Keratinocyte (primary cell): ENCODE data around the gene PHIP. TPM values are rescaled to one million over a fixed set of nuclear protein-coding genes. Genes with fewer than 3 reads are reported as not detected.
"Not testable (repeated sequence)": the region's sequence is repeated elsewhere in the genome, so short reads cannot be mapped to it uniquely, and the experiment has no call there.

Experiments
- DNase-seq: peaks from one replicate; pipeline ENCODE4 v3.0.0-alpha.2; 2011; ENCODE audit warnings: low read depth, missing footprints, low spot score
- FAIRE-seq: peaks from 2 replicates; lab custom pipeline; 2011; peaks lifted over from hg19 to GRCh38; lab: Jason Lieb, UNC
- H2AFZ ChIP-seq: 2 replicates; pipeline ENCODE4 v1.6.0; 2012; ENCODE audit warnings: low read length, control low read depth, inconsistent platforms; ENCODE audit not compliant: control insufficient read depth
- H3K27ac ChIP-seq: 2 replicates; pipeline ENCODE4 v1.5.1; 2011; ENCODE audit warnings: low read length; ENCODE audit not compliant: control insufficient read depth, insufficient read depth
- H3K27me3 ChIP-seq: 3 replicates; pipeline ENCODE4 v1.6.0; 2011; ENCODE audit warnings: low read length; ENCODE audit not compliant: control insufficient read depth, insufficient read depth; ENCODE audit errors: extremely low read depth
- H3K36me3 ChIP-seq, 2 experiments: 2 replicates in 1 of 2; 3 replicates in 1 of 2; pipeline ENCODE4 v1.5.1; 2011; ENCODE audit warnings: low read length in 2 of 2, mild to moderate bottlenecking in 1 of 2; ENCODE audit not compliant: control insufficient read depth in 2 of 2, insufficient read depth in 2 of 2; ENCODE audit errors: extremely low read depth in 1 of 2
- H3K4me1 ChIP-seq: 3 replicates; pipeline ENCODE4 v1.5.1; 2011; ENCODE audit warnings: low read length; ENCODE audit not compliant: control insufficient read depth, insufficient read depth; ENCODE audit errors: extremely low read depth
- H3K4me2 ChIP-seq: 3 replicates; pipeline ENCODE4 v1.6.0; 2011; ENCODE audit warnings: low read depth, low read length; ENCODE audit not compliant: control insufficient read depth, insufficient read depth; ENCODE audit errors: extremely low read depth
- H3K4me3 ChIP-seq, 3 experiments: fragments of 200-600 bp in 1 of 3; sonication (generic) in 1 of 3; 2 replicates in 2 of 3; 3 replicates in 1 of 3; pipeline ENCODE4 v1.5.1; 2011 to 2016; ENCODE audit warnings: low read length in 3 of 3, mild to moderate bottlenecking in 3 of 3, control low read depth in 2 of 3, inconsistent platforms in 1 of 3, low read depth in 1 of 3, mixed read lengths in 1 of 3, mixed run types in 1 of 3, moderate library complexity in 1 of 3; ENCODE audit not compliant: control insufficient read depth in 2 of 3, insufficient read depth in 2 of 3; ENCODE audit errors: extremely low read depth in 1 of 3
- H3K79me2 ChIP-seq: 2 replicates; pipeline ENCODE4 v1.6.0; 2012; ENCODE audit warnings: low read length; ENCODE audit not compliant: control insufficient read depth, insufficient read depth
- H3K9ac ChIP-seq: 3 replicates; pipeline ENCODE4 v1.6.0; 2011; ENCODE audit warnings: low read length; ENCODE audit not compliant: control insufficient read depth, insufficient read depth; ENCODE audit errors: extremely low read depth
- H3K9me1 ChIP-seq: 3 replicates; pipeline ENCODE4 v1.6.0; 2011; ENCODE audit warnings: low read length; ENCODE audit not compliant: control insufficient read depth, insufficient read depth; ENCODE audit errors: extremely low read depth
- H3K9me3 ChIP-seq: 2 replicates; pipeline ENCODE4 v1.5.1; 2012; ENCODE audit warnings: low read depth, low read length; ENCODE audit not compliant: control insufficient read depth
- H4K20me1 ChIP-seq: 3 replicates; pipeline ENCODE4 v1.6.0; 2011; ENCODE audit warnings: low read length; ENCODE audit not compliant: control insufficient read depth, insufficient read depth; ENCODE audit errors: extremely low read depth
- dilution Hi-C: fragments of 300-500 bp; cut with MboI; formaldehyde crosslinking; loops from one replicate; pipeline ENCODE4 v1.7.0; 2020; ENCODE audit warnings: low sequenced_read_pairs; ENCODE audit not compliant: extremely low pct_ligation_motif_present
- polyA plus RNA-seq, 5 experiments: library from polyadenylated mRNA; depleted of rRNA in 3 of 5; stranded (reverse) in 3 of 5; stranded (forward) in 1 of 5; unstranded in 1 of 5; fragments of >200 nt; gene quantifications; 1 replicate in 1 of 5; 2 replicates in 3 of 5; 3 replicates in 1 of 5; pipeline versions ENCODE4 v1.2.1 to v1.2.3, GENCODE V29; 2011 to 2012; ENCODE audit warnings: missing spikeins in 2 of 5, low read depth in 1 of 5, low replicate concordance in 1 of 5
- TF ChIP-seq, protein P1 (sequence below), 3 experiments: IDR thresholded peaks in 1 of 3; conservative IDR thresholded peaks in 1 of 3; optimal IDR thresholded peaks in 1 of 3; 2 replicates in 2 of 3; 3 replicates in 1 of 3; pipeline versions ENCODE3 to v1.5.1; 2011; ENCODE audit warnings: low read length in 3 of 3, mild to moderate bottlenecking in 3 of 3, moderate library complexity in 2 of 3, control low read depth in 1 of 3, inconsistent platforms in 1 of 3; ENCODE audit not compliant: insufficient read depth in 2 of 3; ENCODE audit errors: extremely low read depth in 1 of 3

PHIP gene
- polyA plus RNA-seq, 1 donor (not counting 4 experiments of a cell fraction or from before 2014, with no cell fraction given): 7.9 TPM

DNA sequence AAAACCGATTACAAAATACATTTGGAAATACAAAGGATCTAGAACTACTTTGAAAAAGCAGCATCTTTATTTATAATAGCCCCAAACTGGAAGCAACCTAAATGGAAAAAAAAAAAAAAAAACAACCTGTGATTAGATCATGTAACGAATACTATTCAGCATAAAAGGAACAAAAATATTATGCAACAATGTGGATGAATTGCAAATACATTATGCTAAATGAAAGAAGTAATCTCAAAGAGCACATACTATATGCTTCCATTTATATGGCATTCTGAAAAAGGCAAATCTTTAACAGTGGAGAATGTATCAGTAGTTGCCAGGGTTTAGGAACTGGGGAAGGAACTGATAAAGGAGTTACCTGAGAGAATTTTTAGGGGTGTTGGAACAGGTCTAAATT lies 181.8 kb downstream of the PHIP start:
- TF ChIP-seq, protein P1, sequence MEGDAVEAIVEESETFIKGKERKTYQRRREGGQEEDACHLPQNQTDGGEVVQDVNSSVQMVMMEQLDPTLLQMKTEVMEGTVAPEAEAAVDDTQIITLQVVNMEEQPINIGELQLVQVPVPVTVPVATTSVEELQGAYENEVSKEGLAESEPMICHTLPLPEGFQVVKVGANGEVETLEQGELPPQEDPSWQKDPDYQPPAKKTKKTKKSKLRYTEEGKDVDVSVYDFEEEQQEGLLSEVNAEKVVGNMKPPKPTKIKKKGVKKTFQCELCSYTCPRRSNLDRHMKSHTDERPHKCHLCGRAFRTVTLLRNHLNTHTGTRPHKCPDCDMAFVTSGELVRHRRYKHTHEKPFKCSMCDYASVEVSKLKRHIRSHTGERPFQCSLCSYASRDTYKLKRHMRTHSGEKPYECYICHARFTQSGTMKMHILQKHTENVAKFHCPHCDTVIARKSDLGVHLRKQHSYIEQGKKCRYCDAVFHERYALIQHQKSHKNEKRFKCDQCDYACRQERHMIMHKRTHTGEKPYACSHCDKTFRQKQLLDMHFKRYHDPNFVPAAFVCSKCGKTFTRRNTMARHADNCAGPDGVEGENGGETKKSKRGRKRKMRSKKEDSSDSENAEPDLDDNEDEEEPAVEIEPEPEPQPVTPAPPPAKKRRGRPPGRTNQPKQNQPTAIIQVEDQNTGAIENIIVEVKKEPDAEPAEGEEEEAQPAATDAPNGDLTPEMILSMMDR (optimal IDR thresholded peaks at IDR 0.05 in 1 of 3, IDR thresholded peaks at IDR 0.05 in 1 of 3, conservative IDR thresholded peaks at IDR 0.05 in 1 of 3; ENCODE audit: extremely low read depth in 1 of 3, insufficient read depth in 2 of 3, low read length in 3 of 3): no peak
- Histone ChIP-seq H3K79me2 (no peaks in the 10 kb centered on the region), H4K20me1 (no peaks in the 10 kb centered on the region), H3K4me1 (no peaks in the 10 kb centered on the region), H2AFZ (no peak overlapping the region), H3K9me3 (no peaks in the 10 kb centered on the region), H3K9ac (no peak overlapping the region), H3K27me3 (no peaks in the 10 kb centered on the region), H3K36me3 (no peaks in the 10 kb centered on the region), H3K27ac (no peak overlapping the region), H3K4me2 (no peak overlapping the region), H3K4me3 (no peak overlapping the region), H3K9me1 (no peaks in the 10 kb centered on the region)
- dilution Hi-C loops: no loop called here
- DNase-seq (no peak), FAIRE-seq (no peak)

DNA sequence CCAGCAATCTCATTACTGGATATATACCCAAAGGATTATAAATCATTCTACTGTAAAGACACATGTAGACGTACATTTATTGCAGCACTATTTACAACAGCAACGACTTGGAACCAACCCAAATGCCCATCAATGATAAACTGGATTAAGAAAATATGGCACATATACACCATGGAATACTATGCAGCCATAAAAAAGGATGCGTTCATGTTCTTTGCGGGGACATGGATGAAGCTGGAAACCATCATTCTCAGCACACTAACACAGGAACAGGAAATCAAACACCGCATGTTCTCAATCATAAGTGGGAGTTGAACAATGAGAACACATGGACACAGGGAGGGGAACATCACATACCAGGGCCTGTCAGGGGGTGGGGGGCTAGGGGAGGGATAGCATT lies 188.2 kb downstream of the PHIP start:
- DNase-seq, H3K9me1 ChIP-seq, H3K27me3 ChIP-seq, H3K27ac ChIP-seq, H3K4me2 ChIP-seq, H3K9me3 ChIP-seq, dilution Hi-C loops, H3K4me1 ChIP-seq, H3K9ac ChIP-seq, H4K20me1 ChIP-seq, FAIRE-seq, H3K79me2 ChIP-seq, H3K4me3 ChIP-seq, H2AFZ ChIP-seq, H3K36me3 ChIP-seq: not testable (repeated sequence)

Other genes with a start within 250 kb of the PHIP start
- gene IRAK1BP1, start 210.7 kb downstream of the PHIP start, polyA plus RNA-seq: 1.8 to 3.8 TPM (median 3.4 TPM) in 3 replicates
- gene HMGN3, start 156.4 kb upstream of the PHIP start, polyA plus RNA-seq: 41.1 to 78.6 TPM (median 51.0 TPM) in 3 replicates